H9 (cell line): Measurements from ENCODE around the gene SYNGR1. TPM values are rescaled to one million over a fixed set of nuclear protein-coding genes. Genes with fewer than 3 reads are reported as not detected.

Experiments used
- DNase-seq: peaks from one replicate; pipeline ENCODE4 v3.0.0-alpha.2; 2017
- H2AFZ ChIP-seq: one replicate; pipeline ENCODE4 v1.6.1; 2013; ENCODE audit warnings: mild to moderate bottlenecking, low read length, control low read depth, moderate library complexity
- H2AK5ac ChIP-seq: 2 replicates; pipeline ENCODE4 v1.6.1; 2013; ENCODE audit warnings: low read length, control low read depth, mixed read lengths; ENCODE audit not compliant: insufficient read length
- H2BK120ac ChIP-seq: one replicate; pipeline ENCODE4 v1.6.1; 2013; ENCODE audit warnings: low read depth, mild to moderate bottlenecking, low read length, control low read depth, inconsistent platforms; ENCODE audit not compliant: poor library complexity, severe bottlenecking
- H2BK12ac ChIP-seq: 2 replicates; pipeline ENCODE4 v1.6.1; 2013; ENCODE audit warnings: low read length, control low read depth, mixed read lengths, low read depth; ENCODE audit not compliant: insufficient read length
- H2BK15ac ChIP-seq: 2 replicates; pipeline ENCODE4 v1.6.1; 2013; ENCODE audit warnings: low read depth, low read length, control low read depth
- H2BK20ac ChIP-seq: one replicate; pipeline ENCODE4 v1.6.1; 2013; ENCODE audit warnings: low read depth, mild to moderate bottlenecking, low read length, control low read depth, inconsistent platforms; ENCODE audit not compliant: poor library complexity, severe bottlenecking
- H2BK5ac ChIP-seq: 2 replicates; pipeline ENCODE4 v1.6.1; 2013; ENCODE audit warnings: low read length, control low read depth, mixed read lengths; ENCODE audit not compliant: insufficient read length
- H3K14ac ChIP-seq: 2 replicates; pipeline ENCODE4 v1.6.1; 2013; ENCODE audit warnings: low read length, control low read depth; ENCODE audit not compliant: insufficient read depth
- H3K18ac ChIP-seq: 2 replicates; pipeline ENCODE4 v1.6.1; 2013; ENCODE audit warnings: low read depth, mild to moderate bottlenecking, mixed read lengths, low read length, control low read depth; ENCODE audit not compliant: insufficient read length
- H3K23ac ChIP-seq: 2 replicates; pipeline ENCODE4 v1.6.1; 2013; ENCODE audit warnings: low read length, control low read depth, mixed read lengths, low read depth; ENCODE audit not compliant: insufficient read length
- H3K23me2 ChIP-seq: 2 replicates; pipeline ENCODE4 v1.6.1; 2013; ENCODE audit warnings: low read depth, mild to moderate bottlenecking, mixed read lengths, low read length, control low read depth; ENCODE audit not compliant: insufficient read length, poor library complexity, severe bottlenecking
- H3K27ac ChIP-seq: 2 replicates; pipeline ENCODE4 v1.5.1; 2013; ENCODE audit warnings: low read length, control low read depth, mixed read lengths, low read depth; ENCODE audit not compliant: insufficient read length
- H3K27me3 ChIP-seq: 2 replicates; pipeline ENCODE4 v1.6.1; 2013; ENCODE audit warnings: low read length, control low read depth, inconsistent platforms; ENCODE audit not compliant: insufficient read depth
- H3K4ac ChIP-seq: 2 replicates; pipeline ENCODE4 v1.6.1; 2013; ENCODE audit warnings: low read depth, mild to moderate bottlenecking, control low read depth, inconsistent platforms, low read length, moderate library complexity
- H3K4me1 ChIP-seq: 2 replicates; pipeline ENCODE4 v1.6.1; 2013; ENCODE audit warnings: low read length, control low read depth, inconsistent platforms; ENCODE audit not compliant: insufficient read depth
- H3K4me2 ChIP-seq: 2 replicates; pipeline ENCODE4 v1.6.1; 2013; ENCODE audit warnings: low read length, control low read depth, mixed read lengths; ENCODE audit not compliant: insufficient read length, insufficient read depth
- H3K56ac ChIP-seq: 2 replicates; pipeline ENCODE4 v1.6.1; 2013; ENCODE audit warnings: low read depth, mild to moderate bottlenecking, mixed read lengths, low read length, control low read depth; ENCODE audit not compliant: insufficient read length
- H3K79me1 ChIP-seq: 2 replicates; pipeline ENCODE4 v1.6.1; 2013; ENCODE audit warnings: low read depth, mild to moderate bottlenecking, moderate library complexity, low read length, control low read depth, inconsistent platforms; ENCODE audit not compliant: insufficient read depth, poor library complexity, severe bottlenecking
- H3K79me2 ChIP-seq: 2 replicates; pipeline ENCODE4 v1.6.1; 2013; ENCODE audit warnings: low read length, control low read depth, inconsistent platforms; ENCODE audit not compliant: insufficient read depth
- H3K9ac ChIP-seq: 2 replicates; pipeline ENCODE4 v1.6.1; 2013; ENCODE audit warnings: low read length, control low read depth, mixed read lengths; ENCODE audit not compliant: insufficient read length; ENCODE audit errors: extremely low read depth
- H3K9me3 ChIP-seq: one replicate; pipeline ENCODE4 v1.6.1; 2013; ENCODE audit warnings: low read depth, low read length, inconsistent platforms; ENCODE audit not compliant: control insufficient read depth
- H3T11ph ChIP-seq: one replicate; pipeline ENCODE4 v1.6.1; 2013; ENCODE audit warnings: mild to moderate bottlenecking, low read length, control low read depth, inconsistent platforms
- H4K20me1 ChIP-seq: one replicate; pipeline ENCODE4 v1.6.1; 2013; ENCODE audit not compliant: control insufficient read depth, insufficient read length, insufficient read depth
- H4K5ac ChIP-seq: 2 replicates; pipeline ENCODE4 v1.6.1; 2013; ENCODE audit warnings: low read depth, mild to moderate bottlenecking, mixed read lengths, low read length, control low read depth; ENCODE audit not compliant: insufficient read length
- H4K8ac ChIP-seq: replicated peaks from 2 replicates; pipeline ENCODE4 v1.6.1; 2013; ENCODE audit warnings: low read length, control low read depth, mixed read lengths, low read depth; ENCODE audit not compliant: insufficient read length
- H4K91ac ChIP-seq: 2 replicates; pipeline ENCODE4 v1.6.1; 2013; ENCODE audit warnings: low read depth, mild to moderate bottlenecking, moderate library complexity, mixed read lengths, low read length, control low read depth; ENCODE audit not compliant: insufficient read length
- H3K27ac Mint-ChIP-seq, 3 experiments: 2 replicates in 2 of 3; 3 replicates in 1 of 3; pipeline ENCODE4 v1.8.0; 2020 to 2021; ENCODE audit warnings: mixed read lengths in 3 of 3, mild to moderate bottlenecking in 1 of 3, moderate library complexity in 1 of 3
- H3K27me3 Mint-ChIP-seq: 2 replicates; pipeline ENCODE4 v1.8.0; 2021; ENCODE audit warnings: low read depth, mild to moderate bottlenecking, moderate library complexity, mixed read lengths
- H3K36me3 Mint-ChIP-seq, 3 experiments: 2 replicates in 2 of 3; 3 replicates in 1 of 3; pipeline ENCODE4 v1.8.0; 2020 to 2021; ENCODE audit warnings: low read depth in 3 of 3, mixed read lengths in 3 of 3; ENCODE audit not compliant: insufficient read depth in 1 of 3
- H3K4me1 Mint-ChIP-seq, 2 experiments: 2 replicates each; pipeline ENCODE4 v1.8.0; 2020; ENCODE audit warnings: mixed read lengths in 2 of 2
- H3K4me3 Mint-ChIP-seq, 2 experiments: 2 replicates in 1 of 2; 3 replicates in 1 of 2; pipeline ENCODE4 v1.8.0; 2020 to 2021; ENCODE audit warnings: mild to moderate bottlenecking in 2 of 2, mixed read lengths in 2 of 2, moderate library complexity in 1 of 2
- H3K9me3 Mint-ChIP-seq, 2 experiments: 2 replicates in 1 of 2; 3 replicates in 1 of 2; pipeline ENCODE4 v1.8.0; 2020; ENCODE audit warnings: mild to moderate bottlenecking in 2 of 2, mixed read lengths in 2 of 2, moderate library complexity in 1 of 2
- WGBS: extraction: QIAGEN DNeasy Blood & Tissue Kit; methylation state at CpG from one replicate; pipeline ENCODE4 v1.1.7; 2013; ENCODE audit warnings: missing lambda C conversion rate, low lambda C conversion rate, mixed read lengths; ENCODE audit not compliant: insufficient read length; ENCODE audit errors: extremely low coverage; 5-methylcytosine and 5-hydroxymethylcytosine counted together
- total RNA-seq: library from RNA; stranded (reverse); gene quantifications from 2 replicates; pipeline ENCODE4 v1.2.1, GENCODE V29; 2021
- TF ChIP-seq, protein P1 (sequence below): fragments of 200-600 bp; sonication (generic); conservative IDR thresholded peaks from 3 replicates; pipeline ENCODE4 v1.8.0; 2021; ENCODE audit warnings: antibody characterized with exemption, mild to moderate bottlenecking

Gene SYNGR1
- total RNA-seq, 1 experiment from 2014 or later = 13.2 TPM

DNA sequence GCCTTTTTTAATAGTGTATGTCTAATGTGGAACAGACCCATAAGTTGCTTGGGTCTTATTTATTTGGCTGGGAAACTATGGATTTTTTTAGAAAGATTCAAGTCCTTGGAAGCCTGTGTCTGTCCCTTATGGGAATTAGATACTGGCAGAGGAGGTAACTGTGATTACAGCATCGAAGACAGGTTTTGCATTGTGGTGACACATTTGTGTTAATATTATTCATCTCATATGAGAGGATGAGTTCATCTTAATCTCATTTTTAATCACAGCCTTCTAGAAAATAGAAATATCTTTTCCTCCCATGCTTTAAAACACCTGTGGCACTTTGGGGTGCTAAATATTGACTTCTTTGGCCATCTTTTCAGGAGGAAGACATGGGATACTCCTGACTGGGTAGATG, 59.0 kb downstream of the SYNGR1 start:
- H3K23ac ChIP-seq = no peak overlapping the region
- DNase-seq = no peak
- no peaks in the 10 kb centered on the region for H3K9me3 ChIP-seq
- H4K91ac ChIP-seq = no peak overlapping the region
- H3K4me2 ChIP-seq = no peak overlapping the region
- no peak overlapping the region for H3K4me3 Mint-ChIP-seq
- no peaks in the 10 kb centered on the region for H3K27me3 ChIP-seq
- H3T11ph ChIP-seq = no peak overlapping the region
- H3K14ac ChIP-seq = no peak overlapping the region
- no peak overlapping the region for H2BK15ac ChIP-seq
- H3K4me1 Mint-ChIP-seq = peaks cover 0 to 11% of the 10 kb centered on the region in 2 experiments; a peak in 2 of 4 replicates
- no peak overlapping the region for H2BK12ac ChIP-seq
- H3K4ac ChIP-seq = no peak overlapping the region
- H4K20me1 ChIP-seq = no peaks in the 10 kb centered on the region
- H2AK5ac ChIP-seq = no peak overlapping the region
- no peak overlapping the region for H4K5ac ChIP-seq
- TF ChIP-seq, protein P1, sequence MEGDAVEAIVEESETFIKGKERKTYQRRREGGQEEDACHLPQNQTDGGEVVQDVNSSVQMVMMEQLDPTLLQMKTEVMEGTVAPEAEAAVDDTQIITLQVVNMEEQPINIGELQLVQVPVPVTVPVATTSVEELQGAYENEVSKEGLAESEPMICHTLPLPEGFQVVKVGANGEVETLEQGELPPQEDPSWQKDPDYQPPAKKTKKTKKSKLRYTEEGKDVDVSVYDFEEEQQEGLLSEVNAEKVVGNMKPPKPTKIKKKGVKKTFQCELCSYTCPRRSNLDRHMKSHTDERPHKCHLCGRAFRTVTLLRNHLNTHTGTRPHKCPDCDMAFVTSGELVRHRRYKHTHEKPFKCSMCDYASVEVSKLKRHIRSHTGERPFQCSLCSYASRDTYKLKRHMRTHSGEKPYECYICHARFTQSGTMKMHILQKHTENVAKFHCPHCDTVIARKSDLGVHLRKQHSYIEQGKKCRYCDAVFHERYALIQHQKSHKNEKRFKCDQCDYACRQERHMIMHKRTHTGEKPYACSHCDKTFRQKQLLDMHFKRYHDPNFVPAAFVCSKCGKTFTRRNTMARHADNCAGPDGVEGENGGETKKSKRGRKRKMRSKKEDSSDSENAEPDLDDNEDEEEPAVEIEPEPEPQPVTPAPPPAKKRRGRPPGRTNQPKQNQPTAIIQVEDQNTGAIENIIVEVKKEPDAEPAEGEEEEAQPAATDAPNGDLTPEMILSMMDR = no peak
- H3K18ac ChIP-seq = no peak overlapping the region
- no peak overlapping the region for H4K8ac ChIP-seq
- H3K27ac ChIP-seq = no peak overlapping the region
- no CpG with 5 or more reads among the region's 1 CpG for WGBS
- no peak overlapping the region for H2BK5ac ChIP-seq
- no peaks in the 10 kb centered on the region for H3K9me3 Mint-ChIP-seq
- H3K27me3 Mint-ChIP-seq = no peaks in the 10 kb centered on the region
- H3K36me3 Mint-ChIP-seq = peaks cover 0 to 9% (median 8%) of the 10 kb centered on the region in 3 experiments; a peak in 5 of 7 replicates
- no peaks in the 10 kb centered on the region for H3K79me1 ChIP-seq
- H3K4me1 ChIP-seq = no peaks in the 10 kb centered on the region
- no peaks in the 10 kb centered on the region for H3K23me2 ChIP-seq
- H3K56ac ChIP-seq = no peak overlapping the region
- H3K9ac ChIP-seq = no peak overlapping the region
- no peak overlapping the region for H2AFZ ChIP-seq
- H2BK120ac ChIP-seq = no peak overlapping the region
- H2BK20ac ChIP-seq = no peak overlapping the region
- no peaks in the 10 kb centered on the region for H3K79me2 ChIP-seq
- H3K27ac Mint-ChIP-seq = no peak overlapping the region
